ENCODE results near the gene SLC38A2. TPM values are rescaled to one million over a fixed set of nuclear protein-coding genes. Genes with fewer than 3 reads are reported as not detected.

The SLC38A2 gene
- total RNA-seq, 1 donor from 2014 or later: 291 TPM

DNA sequence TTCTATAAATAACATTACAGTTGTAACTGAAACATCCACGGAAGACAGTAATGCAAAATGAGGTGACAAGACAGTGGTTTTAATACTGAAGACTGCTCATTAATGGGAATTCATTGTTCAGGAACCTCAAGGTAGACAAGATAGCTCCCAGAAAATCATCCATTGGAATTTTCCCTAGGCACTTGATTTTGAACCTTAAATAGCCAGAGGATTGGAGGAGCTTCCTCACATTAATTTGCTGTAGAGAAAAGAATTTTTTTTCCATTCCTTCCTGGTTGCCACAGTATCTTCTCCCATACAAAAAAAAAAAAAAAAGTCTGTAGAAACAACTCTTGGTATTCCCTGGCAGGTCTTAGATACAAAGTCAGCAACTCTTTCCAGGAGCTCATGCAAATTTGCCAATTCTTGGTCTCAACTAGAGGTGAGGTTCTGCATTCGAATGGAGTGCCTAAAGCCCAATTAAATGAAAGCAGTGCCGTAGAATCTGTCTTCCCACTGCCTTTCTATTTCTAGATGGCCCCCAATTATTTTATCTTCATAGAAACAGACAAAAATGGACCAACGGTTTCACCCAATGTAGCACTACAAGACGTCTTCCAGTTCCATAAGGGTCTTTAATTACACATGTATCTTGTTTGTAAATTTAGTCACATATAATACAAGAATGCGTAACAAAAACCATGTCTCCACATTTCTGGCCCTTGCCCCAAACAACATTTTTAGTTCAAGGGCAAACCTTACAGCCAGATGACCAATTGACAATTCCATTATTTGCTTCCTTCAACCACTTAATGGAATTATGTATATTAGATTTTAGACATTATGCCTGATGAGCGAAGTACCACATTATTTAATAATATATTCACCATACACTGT is 13.5 kb downstream of the SLC38A2 start:
- Histone ChIP-seq H3K27me3 (ENCODE audit: control insufficient read depth, insufficient read depth, low read length) (no peaks in the 10 kb centered on the region), H3K4me3 (ENCODE audit: low read depth, low read length) (no peak overlapping the region), H3K36me3 (ENCODE audit: control insufficient read depth, insufficient read depth, low read length) (peaks cover 5% of the 10 kb centered on the region)
- DNase-seq (ENCODE audit: low read depth): no peak
- TF ChIP-seq CTCF (IDR thresholded peaks at IDR 0.05; ENCODE audit: insufficient read depth, low read length, poor library complexity, severe bottlenecking): no peak

GRCh38 chr12:46358325-46358700 is 14.3 kb downstream of the SLC38A2 start:
- DNase-seq (ENCODE audit: low read depth): no peak
- TF ChIP-seq CTCF (IDR thresholded peaks at IDR 0.05; ENCODE audit: insufficient read depth, low read length, poor library complexity, severe bottlenecking): no peak
- H3K27me3 ChIP-seq (ENCODE audit: control insufficient read depth, insufficient read depth, low read length): no peaks in the 10 kb centered on the region
- no peak overlapping the region for H3K4me3 ChIP-seq (ENCODE audit: low read depth, low read length)
- H3K36me3 ChIP-seq (ENCODE audit: control insufficient read depth, insufficient read depth, low read length): peaks cover 3% of the 10 kb centered on the region

GRCh38 chr12:46357438-46358324 is 14.9 kb downstream of the SLC38A2 start:
- Histone ChIP-seq H3K4me3 (ENCODE audit: low read depth, low read length) (no peak overlapping the region), H3K27me3 (ENCODE audit: control insufficient read depth, insufficient read depth, low read length) (no peaks in the 10 kb centered on the region), H3K36me3 (ENCODE audit: control insufficient read depth, insufficient read depth, low read length) (peaks cover 3% of the 10 kb centered on the region)
- DNase-seq (ENCODE audit: low read depth): no peak
- no peak for TF ChIP-seq CTCF (IDR thresholded peaks at IDR 0.05; ENCODE audit: insufficient read depth, low read length, poor library complexity, severe bottlenecking)

DNA sequence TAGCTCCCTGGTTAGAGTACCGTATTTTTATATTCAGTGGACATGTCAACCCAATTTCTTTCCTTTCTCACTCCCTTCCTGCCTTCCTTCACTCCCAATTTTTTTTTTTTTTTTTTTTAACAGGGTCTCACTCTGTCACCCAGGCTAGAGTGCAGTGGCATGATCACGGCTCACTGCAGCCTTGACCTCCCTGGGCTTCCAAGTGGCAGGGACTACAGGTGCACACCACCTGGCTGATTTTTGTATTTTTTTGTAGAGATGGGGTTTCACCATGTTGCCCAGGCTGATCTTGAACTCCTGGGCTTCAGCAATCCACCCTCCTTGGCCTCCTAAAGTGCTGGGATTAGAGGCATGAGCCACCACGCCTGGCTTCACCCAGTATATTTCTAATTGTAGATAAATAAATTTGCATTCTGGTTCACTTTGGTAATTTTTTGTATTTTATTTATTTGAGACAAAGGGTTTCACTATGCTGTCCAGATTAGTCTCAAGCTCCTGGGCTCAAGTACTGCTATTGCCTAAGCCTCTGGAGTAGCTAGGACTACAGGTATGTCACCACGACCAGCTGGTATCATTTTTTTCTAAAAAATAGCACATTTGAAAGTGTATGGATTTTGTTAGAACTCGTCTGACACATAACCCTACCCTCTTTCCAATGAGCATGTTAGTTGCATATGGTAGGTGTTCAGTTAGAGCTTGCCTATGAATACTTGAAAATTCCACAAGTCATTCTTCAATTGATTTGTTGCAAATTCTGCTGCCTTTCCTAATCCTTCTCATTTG is 15.7 kb downstream of the SLC38A2 start:
- no peak for TF ChIP-seq CTCF (IDR thresholded peaks at IDR 0.05; ENCODE audit: insufficient read depth, low read length, poor library complexity, severe bottlenecking)
- Histone ChIP-seq H3K27me3 (ENCODE audit: control insufficient read depth, insufficient read depth, low read length) (no peaks in the 10 kb centered on the region), H3K36me3 (ENCODE audit: control insufficient read depth, insufficient read depth, low read length) (peaks cover 2% of the 10 kb centered on the region), H3K4me3 (ENCODE audit: low read depth, low read length) (no peak overlapping the region)
- DNase-seq (ENCODE audit: low read depth): no peak

- peaks cover 1% of the 10 kb centered on the region for H3K36me3 ChIP-seq (ENCODE audit: control insufficient read depth, insufficient read depth, low read length)
- H3K4me3 ChIP-seq (ENCODE audit: low read depth, low read length): no peak overlapping the region
- no peak for DNase-seq (ENCODE audit: low read depth)
- H3K27me3 ChIP-seq (ENCODE audit: control insufficient read depth, insufficient read depth, low read length): no peaks in the 10 kb centered on the region
- TF ChIP-seq CTCF (IDR thresholded peaks at IDR 0.05; ENCODE audit: insufficient read depth, low read length, poor library complexity, severe bottlenecking): no peak
These were observed 17.8 kb downstream of the SLC38A2 start for GRCh38 chr12:46354802-46355199.
